Measurements from ENCODE around the gene HABP2.

DNA sequence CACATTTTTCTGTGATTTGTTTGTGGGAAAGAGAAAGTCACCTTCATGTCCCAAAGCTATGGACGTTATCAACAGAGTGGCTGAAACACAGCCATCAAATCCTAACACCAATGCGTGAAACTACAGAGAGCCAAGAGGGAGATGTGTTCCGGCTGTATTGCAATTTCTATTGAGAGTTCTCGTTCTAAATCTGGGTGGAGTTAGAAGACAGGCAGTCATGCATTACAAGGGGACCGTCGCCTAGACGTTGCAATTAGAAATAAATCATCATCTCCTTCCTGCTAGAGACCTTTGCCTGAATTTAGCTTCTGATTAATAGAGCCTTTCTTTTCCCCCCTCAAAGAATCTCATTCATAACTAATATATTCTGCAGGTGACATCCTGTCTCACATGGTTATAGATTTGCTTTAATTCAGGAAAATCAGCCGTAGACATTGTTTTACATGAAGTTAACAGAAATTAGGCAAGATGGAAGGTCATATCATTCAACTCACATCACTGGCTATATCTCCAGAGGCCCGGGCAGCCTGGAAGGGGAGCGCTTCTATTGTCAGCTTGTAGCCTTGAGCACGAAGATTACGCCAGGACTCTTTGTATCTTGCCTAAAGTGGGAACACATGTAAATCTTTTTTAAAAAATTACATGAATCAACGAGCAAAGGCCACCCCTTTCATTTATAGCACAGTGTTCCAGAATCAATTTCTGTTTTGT, 52.6 kb downstream of the HABP2 start:
- TF ChIP-seq, protein P1, sequence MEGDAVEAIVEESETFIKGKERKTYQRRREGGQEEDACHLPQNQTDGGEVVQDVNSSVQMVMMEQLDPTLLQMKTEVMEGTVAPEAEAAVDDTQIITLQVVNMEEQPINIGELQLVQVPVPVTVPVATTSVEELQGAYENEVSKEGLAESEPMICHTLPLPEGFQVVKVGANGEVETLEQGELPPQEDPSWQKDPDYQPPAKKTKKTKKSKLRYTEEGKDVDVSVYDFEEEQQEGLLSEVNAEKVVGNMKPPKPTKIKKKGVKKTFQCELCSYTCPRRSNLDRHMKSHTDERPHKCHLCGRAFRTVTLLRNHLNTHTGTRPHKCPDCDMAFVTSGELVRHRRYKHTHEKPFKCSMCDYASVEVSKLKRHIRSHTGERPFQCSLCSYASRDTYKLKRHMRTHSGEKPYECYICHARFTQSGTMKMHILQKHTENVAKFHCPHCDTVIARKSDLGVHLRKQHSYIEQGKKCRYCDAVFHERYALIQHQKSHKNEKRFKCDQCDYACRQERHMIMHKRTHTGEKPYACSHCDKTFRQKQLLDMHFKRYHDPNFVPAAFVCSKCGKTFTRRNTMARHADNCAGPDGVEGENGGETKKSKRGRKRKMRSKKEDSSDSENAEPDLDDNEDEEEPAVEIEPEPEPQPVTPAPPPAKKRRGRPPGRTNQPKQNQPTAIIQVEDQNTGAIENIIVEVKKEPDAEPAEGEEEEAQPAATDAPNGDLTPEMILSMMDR (IDR thresholded peaks at IDR 0.05; ENCODE audit: poor library complexity): no peak
- TF ChIP-seq EZH2phosphoT487 (IDR thresholded peaks at IDR 0.05; ENCODE audit: low read depth, severe bottlenecking, unreplicated experiment) (no peak), EZH2 (IDR thresholded peaks at IDR 0.05; ENCODE audit: borderline replicate concordance) (no peak)
